Dermis blood vessel endothelial cell (primary cell): ENCODE data around the gene DDX50. TPM values are rescaled to one million over a fixed set of nuclear protein-coding genes. Genes with fewer than 3 reads are reported as not detected.

Experiments used
- DNase-seq: peaks from one replicate; pipeline ENCODE4 v3.0.0; 2010
- total RNA-seq: library from RNA; depleted of rRNA; stranded (reverse); fragments of >200 nt; gene quantifications from 2 replicates; pipeline ENCODE4 v1.2.3, GENCODE V29; 2014

DDX50 gene
- total RNA-seq, 1 donor from 2014 or later: 49.0 TPM

DNA sequence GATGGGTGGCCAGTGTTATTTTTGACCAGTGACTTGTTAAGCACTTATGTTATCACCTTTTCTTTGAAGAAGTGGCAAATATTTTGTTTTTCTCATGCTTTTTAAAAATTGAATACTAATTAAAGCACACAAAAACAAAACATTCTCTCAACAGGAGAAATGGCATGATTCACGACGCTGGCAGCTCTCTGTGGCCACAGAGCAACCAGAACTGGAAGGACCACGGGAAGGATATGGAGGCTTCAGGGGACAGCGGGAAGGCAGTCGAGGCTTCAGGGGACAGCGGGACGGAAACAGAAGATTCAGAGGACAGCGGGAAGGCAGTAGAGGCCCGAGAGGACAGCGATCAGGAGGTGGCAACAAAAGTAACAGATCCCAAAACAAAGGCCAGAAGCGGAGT lies 81.3 kb downstream of the DDX50 start:
- no peak for DNase-seq

DNA sequence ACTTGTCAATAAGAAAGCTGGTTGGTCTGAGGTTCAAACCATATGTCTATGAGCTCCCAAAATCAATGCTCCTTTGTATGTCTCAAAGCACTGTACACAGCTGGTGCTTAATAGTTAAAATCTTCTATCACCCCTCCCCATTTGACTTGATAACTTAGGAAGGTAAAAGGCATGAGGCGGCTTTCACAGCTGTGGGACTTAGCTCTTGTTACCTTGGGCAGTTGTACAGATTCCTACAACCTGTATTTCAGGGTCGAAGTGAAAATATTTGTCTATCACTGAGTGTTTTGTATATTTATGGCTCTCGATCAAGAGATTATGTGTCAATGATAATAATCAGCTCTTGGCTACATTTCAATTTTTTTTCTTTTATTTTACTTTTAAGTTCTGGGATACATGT lies 86.5 kb downstream of the DDX50 start:
- no peak for DNase-seq

GRCh38 chr10:68988530-68989316 lies 87.6 kb downstream of the DDX50 start, which contains the start of gene KIFBP:
Gene KIFBP (plus strand): TSS chr10:68988803. CDS start chr10:68988833, 30 bp downstream.
- DNase-seq: peak; percentile 99

- DNase-seq: peak; percentile 41
Measured at GRCh38 chr10:68989317-68989990, 88.3 kb downstream of the DDX50 start.

DNA sequence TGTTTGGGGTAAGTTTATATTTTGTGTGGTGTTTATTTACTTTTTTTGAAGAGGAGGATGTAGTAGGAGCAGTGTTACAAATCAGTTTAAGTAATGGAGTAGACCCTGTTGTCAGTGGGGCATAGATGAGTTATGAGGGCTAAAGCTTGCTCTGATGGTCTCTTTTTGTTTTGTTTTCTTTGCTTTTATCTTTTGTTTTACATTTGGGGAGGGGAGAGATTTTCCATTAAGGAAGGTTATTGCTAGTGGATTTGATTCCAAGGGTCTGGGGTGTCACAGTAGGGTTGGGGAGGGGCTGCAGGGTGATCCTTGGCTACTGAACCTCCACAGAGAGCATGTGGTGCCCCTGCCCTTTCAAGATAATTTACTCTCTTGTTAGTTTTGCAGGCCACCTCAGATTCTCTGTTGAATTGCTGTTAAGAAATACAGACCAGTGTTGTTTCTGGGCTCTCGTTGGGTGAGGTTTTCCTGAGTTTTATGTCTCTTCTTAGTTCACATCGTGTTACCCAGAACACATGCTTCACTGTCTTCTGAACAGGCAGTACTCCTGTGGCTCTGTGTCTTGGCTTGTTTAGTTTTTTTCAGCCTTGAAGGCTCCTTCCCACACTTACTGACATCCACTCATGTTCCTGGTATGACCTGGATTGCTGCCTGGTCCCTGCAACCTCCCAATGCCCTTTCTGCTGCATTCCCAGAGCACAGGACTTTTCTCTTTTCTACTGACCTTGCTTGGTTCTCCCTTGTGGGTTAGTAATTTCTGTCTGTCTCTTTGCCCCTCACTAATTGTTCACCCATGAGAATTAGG lies 91.7 kb downstream of the DDX50 start:
- peak; percentile 20 for DNase-seq

Other genes starting within 250 kb of the DDX50 start
- gene CCAR1, start 180.1 kb upstream of the DDX50 start, total RNA-seq: 37.9 and 50.6 TPM in 2 replicates
- gene STOX1, start 73.8 kb upstream of the DDX50 start, total RNA-seq: 0.33 and 0.34 TPM in 2 replicates
- gene DDX21, start 54.9 kb downstream of the DDX50 start, total RNA-seq: 73.0 and 102 TPM in 2 replicates
- 41.9 and 55.2 TPM in 2 replicates for gene KIFBP, start 87.5 kb downstream of the DDX50 start, total RNA-seq
- 495 and 622 TPM in 2 replicates for gene SRGN, start 186.8 kb downstream of the DDX50 start, total RNA-seq
- gene VPS26A, start 222.9 kb downstream of the DDX50 start, total RNA-seq: 34.5 and 56.8 TPM in 2 replicates